Cerebellar cortex (tissue), 1 donor: ENCODE measurements around the gene SLC5A2.
"Not testable (repeated sequence)": the region's sequence is repeated elsewhere in the genome, so short reads cannot be mapped to it uniquely, and the experiment has no call there.

Source experiments
- DNase-seq: peaks from one replicate; pipeline ENCODE4 v3.0.0-alpha.2; 2015; ENCODE audit warnings: low spot score

SLC5A2 gene

DNA sequence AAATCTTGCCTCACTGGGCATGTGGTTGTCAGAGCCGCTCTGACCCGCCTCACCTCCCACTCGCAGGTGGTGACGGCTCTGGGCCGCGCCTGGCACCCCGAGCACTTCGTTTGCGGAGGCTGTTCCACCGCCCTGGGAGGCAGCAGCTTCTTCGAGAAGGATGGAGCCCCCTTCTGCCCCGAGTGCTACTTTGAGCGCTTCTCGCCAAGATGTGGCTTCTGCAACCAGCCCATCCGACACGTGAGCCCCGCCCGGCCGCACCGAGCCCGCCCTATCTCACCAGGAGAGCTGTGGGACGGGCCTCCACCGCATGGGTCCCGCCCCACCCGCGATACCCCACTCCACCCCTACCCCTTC lies 7.0 kb upstream of the SLC5A2 start:
- DNase-seq: no peak

DNA sequence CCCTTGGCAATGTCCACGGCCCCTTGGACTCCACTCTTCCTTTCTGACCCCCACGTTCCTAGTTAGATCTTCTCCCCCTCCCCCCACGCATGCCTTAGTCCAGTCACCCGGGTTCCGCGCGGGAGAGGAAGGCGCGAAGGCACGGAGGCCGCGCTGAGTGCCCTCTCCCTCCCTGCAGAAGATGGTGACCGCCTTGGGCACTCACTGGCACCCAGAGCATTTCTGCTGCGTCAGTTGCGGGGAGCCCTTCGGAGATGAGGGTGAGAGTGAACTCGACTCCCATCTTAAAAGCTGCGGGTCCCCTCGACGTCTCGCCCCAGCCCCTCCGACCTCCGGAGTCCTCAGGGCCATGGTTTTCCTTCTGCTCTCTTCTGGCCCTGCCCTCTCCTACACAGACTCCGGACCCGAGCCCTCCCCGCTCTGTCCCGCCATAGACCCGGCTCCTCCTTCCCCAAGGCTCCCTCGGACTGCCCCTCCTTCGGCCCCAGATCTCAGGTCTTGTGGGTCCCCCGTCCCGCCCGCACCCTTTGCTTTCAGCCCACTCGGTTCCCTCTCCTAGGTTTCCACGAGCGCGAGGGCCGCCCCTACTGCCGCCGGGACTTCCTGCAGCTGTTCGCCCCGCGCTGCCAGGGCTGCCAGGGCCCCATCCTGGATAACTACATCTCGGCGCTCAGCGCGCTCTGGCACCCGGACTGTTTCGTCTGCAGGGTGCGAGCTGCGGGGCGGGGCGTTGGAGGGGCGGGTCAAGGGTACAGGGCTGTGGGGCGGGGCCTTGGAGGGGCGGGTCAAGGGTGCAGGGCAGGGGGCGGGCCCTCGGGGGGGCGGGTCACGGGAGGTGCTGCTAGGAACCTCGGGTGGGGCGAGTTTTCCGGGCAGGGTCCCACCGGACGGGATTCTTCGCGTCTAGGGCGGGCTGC lies 6.4 kb upstream of the SLC5A2 start:
- DNase-seq: no peak

DNA sequence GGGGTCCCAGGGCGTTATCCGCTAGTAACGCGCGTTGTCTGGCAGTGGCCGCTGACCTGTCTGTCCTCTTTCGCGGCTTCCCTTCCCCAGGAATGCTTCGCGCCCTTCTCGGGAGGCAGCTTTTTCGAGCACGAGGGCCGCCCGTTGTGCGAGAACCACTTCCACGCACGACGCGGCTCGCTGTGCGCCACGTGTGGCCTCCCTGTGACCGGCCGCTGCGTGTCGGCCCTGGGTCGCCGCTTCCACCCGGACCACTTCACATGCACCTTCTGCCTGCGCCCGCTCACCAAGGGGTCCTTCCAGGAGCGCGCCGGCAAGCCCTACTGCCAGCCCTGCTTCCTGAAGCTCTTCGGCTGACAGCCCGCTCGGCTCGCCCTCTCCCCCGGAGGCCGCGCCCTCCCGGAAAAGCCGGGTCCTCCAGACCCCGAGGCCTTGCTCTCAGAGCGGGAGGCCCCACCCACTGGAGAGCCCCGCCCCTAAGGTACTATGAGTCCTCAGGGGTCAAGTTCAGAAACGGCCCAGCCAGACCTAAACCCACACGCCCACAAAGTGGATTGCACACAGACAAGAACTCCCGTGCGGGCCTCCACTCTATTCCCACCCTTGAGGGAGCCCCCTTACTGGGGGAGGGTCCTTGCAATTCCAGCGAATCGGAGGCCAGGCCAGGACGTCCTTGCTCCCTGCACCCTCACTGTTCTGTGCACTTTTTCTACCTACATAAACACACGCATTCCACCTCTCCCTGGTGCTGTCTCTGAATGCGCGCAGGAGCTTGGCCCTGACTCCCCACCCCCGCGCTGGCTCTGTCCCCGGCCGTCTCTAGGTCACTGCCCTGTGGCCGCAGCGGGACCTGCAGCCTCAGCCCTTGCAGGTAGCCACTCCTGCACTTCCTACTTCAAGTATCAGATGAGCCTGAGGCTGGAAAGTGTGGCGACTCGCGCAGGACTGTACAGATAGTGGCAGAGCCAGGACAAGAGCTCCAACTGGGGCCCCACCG lies 5.4 kb upstream of the SLC5A2 start:
- no peak for DNase-seq

DNA sequence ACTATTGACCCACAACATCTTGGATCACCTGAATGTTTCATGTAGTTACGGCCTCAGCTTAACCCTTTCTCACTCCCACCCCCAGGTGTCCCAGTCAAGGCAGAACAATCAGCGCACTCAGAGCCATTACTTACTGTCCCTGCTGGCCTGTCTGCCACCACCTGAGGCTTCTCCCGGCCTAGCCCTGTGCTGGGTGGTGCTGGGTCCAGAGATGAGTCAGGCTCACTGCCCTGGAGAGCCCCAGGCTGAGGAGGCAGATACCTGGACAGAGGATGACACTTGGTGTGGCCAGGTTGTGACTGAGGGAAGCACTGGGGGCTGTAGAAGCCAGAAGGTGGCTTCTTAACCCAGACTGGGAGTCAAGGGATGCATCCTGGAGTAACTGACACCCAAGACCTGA lies 4.0 kb upstream of the SLC5A2 start:
- DNase-seq: no peak

DNA sequence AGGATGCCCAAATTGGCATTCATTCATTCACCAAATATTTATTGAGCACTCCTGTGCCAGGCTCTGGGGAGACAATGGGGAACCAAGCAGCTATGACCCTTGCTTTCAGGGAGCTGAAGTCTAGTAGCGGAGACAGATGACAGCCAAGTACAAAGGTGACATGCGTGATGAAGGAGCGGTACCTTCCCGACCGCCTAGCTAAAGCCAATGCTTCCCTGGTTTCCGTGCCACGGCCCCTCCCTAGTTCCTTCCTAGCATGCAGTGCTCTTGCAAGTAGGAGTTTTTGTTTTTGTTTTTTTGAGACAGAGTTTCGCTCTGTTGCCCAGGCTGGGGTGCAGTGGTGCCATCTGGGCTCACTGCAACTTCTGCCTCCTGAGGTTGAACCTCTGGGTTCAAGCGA lies 3.2 kb upstream of the SLC5A2 start:
- DNase-seq: no peak

DNA sequence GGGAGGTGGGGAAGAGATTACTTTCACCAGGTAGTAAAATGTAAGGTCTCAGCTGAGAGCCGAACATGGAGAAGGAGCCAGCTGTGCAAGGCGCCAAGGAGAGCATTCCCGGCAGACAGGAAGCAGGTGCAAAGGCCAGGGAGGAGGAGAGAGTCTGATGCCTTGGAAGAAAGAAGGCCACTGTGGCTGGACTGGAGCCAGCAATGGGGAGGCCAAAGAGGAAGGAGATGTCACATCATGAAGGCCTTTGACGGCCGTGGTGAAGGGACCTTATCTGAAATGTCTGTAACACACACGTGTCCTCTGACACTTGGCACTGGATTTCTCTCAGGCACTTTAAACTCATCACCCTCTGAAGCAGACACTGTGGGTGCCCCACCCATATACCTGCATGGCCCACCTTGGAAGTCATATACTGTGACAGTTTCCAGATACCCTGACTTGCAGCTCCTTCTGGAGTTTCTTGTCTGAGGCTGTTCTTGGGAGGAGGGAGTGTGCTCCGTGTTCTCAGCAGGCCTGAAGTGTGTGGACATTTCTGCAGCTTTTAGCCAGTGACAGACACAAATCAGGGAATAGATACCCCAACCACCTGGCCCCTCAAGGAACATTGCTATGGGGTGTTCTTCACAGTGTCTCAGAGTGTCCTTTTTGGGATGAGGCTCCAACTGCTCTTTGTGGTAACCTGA lies 1.9 kb upstream of the SLC5A2 start:
- no peak for DNase-seq

DNA sequence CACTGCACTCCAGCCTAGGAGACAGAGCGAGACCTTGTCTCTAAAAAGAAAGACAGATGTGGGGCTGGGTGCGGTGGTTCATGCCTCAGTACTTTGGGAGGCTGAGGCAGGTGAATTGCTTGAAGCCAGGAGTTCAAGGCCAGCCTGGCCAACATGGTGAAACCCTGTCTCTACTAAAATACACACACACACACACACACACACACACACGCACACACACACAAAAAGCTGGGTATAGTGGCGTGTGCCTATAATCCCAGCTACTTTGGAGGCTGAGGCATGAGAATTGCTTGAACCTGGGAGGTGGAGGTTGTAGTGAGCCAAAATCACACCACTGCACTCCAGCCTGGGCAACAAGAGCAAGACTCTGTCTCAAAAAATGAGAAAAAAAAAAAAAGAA lies 1.1 kb downstream of the SLC5A2 start:
- not testable (repeated sequence) for DNase-seq

DNA sequence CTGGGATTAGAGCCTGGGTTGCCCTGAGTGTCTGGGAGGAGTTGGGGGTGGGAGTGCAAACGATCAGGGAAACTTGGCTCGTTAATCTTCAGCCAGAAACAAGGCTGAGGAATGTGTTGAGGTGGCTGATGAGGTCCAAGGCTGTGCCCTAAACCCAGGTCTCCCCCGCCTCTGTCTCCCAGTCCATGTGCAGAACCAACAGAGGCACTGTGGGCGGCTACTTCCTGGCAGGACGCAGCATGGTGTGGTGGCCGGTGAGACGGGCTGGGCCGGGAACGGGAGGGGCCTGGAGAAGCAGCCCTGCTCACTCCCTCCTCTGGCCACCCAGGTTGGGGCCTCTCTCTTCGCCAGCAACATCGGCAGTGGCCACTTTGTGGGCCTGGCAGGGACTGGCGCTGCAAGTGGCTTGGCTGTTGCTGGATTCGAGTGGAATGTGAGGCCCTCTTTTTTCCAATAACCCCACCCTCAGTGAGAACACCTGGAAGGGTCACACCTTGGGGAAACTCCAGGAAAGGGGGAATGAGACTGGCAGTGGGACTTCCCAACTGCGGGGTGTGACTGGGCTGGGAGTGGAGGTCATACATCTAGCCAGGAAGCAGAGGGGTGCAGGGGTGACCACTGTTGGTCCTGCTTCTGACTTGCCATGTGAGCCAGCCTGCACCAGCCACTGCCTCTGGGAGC lies 1.7 kb downstream of the SLC5A2 start:
- no peak for DNase-seq

DNA sequence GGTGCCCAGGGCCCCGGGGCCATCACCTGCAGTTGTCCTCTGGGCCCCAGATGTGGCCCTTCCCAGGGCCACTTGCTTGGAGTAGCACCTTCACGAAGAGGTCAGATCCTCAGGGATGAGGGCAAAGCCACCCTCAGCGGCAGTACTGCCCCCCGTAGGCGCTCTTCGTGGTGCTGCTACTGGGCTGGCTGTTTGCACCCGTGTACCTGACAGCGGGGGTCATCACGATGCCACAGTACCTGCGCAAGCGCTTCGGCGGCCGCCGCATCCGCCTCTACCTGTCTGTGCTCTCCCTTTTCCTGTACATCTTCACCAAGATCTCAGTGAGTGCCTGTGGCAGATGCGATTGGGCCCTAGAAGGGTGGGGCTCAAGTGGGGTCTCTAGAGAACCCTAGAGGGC lies 2.6 kb downstream of the SLC5A2 start:
- no peak for DNase-seq

DNA sequence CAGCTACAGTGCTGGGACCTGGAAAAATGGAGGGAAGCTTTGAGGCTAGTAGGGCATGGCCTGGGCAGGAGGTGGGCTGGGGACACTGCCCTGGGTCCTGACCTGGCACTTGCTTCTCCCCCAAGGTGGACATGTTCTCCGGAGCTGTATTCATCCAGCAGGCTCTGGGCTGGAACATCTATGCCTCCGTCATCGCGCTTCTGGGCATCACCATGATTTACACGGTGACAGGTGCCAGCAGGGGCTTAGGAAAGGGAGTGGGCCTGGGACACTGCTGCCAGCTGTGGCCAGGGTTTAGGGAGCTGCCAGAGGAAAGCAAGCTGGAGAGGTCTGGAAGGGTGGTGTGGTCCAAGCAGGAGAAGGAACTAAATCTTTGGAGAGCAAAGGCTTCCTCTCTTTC lies 3.1 kb downstream of the SLC5A2 start:
- DNase-seq: no peak

DNA sequence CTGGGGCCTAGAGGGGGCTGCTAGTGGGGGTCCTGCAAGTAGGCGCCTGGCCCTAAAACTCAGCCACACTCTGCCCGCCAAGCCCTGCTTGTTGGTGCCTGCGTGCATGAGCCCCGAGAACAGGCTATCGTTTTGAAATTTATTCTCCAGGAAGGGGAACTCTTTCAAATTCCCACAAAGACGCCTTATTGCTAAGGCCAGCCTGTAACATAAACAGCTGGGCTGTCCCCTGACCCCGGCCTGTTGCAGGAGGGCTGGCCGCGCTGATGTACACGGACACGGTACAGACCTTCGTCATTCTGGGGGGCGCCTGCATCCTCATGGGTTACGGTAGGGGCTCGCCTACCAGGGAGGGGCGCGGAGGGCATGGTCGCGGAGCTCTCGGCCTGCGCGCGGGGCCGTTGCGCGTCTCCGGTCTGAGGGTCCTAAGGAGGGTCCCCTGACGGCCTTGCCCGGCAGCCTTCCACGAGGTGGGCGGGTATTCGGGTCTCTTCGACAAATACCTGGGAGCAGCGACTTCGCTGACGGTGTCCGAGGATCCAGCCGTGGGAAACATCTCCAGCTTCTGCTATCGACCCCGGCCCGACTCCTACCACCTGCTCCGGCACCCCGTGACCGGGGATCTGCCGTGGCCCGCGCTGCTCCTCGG lies 4.3 kb downstream of the SLC5A2 start:
- no peak for DNase-seq

DNA sequence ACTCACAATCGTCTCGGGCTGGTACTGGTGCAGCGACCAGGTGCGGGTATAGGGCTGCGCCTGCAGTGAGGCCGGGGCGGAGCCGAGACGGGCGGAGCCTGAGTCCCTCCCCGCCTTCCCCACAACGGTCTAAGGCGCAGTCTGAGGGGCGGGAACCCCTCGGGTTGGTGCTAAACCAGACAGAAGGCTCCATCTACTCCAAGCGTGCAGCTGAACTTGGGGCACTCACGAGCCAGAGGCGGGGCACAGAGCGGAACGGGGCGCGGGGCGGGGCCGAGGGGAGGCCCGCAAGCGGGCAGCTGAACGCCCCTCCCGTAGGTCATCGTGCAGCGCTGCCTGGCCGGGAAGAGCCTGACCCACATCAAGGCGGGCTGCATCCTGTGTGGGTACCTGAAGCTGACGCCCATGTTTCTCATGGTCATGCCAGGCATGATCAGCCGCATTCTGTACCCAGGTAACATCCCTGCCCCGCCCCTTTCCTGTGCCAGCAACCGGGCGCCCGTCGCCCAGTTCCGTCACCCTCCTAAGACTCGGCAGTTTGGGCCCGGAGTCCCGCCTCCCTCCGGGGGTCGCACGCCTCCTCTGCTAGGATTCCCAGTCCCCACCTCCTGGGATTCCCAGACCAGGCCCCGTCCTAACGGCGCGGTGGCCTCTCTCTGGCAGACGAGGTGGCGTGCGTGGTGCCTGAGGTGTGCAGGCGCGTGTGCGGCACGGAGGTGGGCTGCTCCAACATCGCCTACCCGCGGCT lies 5.0 kb downstream of the SLC5A2 start:
- DNase-seq: peak; percentile 51

DNA sequence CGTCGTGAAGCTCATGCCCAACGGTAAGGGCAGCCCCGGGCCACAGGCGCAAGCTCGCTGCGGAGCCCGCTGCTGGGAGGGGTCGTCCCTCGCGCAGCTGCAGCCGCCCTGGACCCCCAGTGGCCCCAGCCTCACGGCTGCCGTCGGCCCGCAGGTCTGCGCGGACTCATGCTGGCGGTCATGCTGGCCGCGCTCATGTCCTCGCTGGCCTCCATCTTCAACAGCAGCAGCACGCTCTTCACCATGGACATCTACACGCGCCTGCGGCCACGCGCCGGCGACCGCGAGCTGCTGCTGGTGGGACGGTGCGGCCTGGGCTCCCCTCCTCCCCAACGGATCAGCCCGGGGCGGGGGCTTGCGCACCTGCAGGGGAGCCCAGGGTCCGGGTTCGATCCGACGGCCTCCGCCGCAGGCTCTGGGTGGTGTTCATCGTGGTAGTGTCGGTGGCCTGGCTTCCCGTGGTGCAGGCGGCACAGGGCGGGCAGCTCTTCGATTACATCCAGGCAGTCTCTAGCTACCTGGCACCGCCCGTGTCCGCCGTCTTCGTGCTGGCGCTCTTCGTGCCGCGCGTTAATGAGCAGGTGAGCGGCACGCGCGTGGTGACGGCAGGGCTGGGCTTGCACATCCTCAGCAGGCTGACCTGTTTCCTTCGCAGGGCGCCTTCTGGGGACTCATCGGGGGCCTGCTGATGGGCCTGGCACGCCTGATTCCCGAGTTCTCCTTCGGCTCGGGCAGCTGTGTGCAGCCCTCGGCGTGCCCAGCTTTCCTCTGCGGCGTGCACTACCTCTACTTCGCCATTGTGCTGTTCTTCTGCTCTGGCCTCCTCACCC lies 5.8 kb downstream of the SLC5A2 start:
- DNase-seq: no peak

DNA sequence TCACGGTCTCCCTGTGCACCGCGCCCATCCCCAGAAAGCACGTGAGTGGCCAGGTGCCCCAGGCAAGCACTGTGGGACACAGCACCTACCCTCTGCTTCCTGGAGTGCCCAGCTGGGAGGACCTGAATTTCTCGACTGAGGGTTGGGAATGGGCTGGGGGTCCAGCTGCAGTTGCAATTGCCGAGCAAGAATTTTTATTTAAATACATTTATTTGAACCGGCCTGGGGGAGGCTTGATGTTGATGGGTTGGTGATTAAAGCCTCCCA lies 6.3 kb downstream of the SLC5A2 start:
- DNase-seq: no peak

DNA sequence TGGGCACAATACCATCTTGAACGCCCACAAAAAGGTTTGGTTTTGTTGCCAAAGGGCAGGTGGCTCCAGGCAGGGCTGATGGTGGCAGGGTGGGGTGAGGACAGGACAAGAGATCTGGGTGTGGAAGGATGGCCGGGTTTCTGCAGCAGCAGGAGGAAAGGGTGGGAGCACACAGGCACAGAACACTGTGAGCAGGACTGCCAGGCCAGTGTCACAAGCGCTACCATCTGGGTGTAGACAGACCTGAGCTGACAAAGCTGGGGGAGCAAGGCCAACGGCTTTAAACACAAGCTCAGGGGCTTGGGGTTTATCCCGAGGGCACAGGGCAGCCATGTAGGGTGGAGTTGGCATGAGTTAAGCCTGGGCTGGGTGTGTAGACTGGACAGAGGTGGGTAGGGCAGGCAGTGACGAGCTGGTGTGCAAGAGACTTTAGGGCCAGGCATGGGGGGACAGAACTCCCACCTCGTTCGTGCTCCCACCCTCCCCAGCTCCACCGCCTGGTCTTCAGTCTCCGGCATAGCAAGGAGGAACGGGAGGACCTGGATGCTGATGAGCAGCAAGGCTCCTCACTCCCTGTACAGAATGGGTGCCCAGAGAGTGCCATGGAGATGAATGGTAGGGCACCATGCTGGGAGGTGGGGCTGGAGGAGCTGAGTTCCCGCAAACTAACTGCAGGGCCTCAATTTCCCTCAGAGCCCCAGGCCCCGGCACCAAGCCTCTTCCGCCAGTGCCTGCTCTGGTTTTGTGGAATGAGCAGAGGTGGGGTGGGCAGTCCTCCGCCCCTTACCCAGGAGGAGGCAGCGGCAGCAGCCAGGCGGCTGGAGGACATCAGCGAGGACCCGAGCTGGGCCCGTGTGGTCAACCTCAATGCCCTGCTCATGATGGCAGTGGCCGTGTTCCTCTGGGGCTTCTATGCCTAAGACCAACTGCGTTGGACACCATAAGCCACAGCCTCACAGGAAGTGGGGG lies 7.0 kb downstream of the SLC5A2 start:
- DNase-seq: no peak

DNA sequence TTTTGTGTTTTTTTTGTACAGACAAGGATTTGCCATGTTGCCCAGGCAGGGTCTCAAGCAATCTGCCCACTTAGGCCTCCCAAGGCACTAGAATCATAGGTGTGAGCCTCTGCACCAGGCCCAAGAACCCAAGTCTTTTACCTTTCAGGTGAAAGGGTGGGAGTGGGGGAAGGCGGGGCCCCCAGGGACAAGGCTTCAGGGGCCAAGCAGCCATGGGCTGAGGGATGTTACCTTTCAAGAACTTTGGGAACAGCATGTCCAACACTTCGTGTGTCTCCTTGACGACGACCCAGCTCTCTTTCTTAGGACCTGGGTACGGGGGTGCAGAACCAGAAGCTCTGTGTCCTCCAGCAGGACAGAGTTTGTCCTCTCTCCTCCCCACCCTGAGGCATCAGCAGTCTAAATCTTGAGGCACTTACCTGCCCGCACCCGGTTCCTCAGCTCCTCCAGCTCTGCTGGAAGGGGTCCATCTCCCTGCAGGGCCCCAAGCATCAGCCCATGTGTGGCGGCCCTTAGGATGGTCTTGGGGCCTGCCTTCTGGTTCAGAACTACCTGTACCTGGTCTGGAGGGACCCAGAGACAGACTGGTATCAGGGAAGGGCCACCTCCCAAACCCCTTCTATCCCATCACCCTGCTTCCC lies 9.0 kb downstream of the SLC5A2 start:
- no peak for DNase-seq

DNA sequence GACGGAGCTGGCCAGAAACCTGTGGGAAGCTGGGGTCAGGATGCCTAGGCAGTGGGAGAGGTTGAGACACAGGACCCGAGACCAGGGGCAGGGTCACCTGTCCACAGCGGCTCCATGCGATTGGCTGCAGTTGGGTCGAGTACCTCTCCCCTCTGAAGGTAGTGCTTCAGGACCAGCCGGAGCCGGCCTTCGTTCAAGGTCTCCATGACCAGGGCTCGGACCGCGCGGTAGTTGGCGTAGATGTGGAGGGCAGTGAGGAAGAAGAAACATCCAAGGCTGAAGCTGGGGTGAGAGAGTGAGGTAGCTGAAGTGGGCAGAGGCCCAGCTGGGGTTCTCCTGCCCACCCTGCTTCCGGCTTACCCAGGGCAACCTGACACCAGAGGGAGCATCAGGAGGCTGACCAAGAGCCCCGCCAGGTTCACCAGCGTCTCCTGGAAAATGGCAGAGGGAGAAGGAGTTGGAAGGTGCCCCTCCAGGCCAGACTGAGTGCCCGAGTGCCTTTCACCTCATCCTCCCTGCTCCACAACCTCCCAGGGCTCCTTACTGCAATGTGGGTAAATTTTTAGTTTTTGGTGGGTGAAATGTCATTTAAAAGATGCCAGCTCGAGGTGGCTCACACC lies 10.7 kb downstream of the SLC5A2 start:
- DNase-seq: no peak

DNA sequence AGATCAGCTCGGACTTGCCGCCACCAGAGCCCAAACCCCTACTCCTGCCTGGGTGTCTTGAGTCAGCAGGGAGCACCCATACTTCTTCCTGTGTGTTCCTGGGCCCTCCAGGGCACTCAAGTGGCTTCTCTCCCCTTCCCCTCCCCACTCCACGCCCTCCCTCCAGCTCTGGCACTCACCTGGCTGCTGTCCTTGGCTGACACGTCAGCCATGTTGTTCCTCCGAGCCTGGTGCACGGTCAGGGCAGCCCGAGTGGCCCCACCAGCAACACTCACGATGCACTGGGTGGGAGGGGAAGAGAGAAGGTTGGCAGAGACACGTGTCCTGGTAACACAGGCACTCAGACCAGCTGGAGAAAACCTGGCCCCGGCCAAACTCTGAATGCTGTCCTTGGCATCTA lies 13.7 kb downstream of the SLC5A2 start:
- DNase-seq: no peak
